ENCODE measurements around the gene BATF.
"Not testable (repeated sequence)": the region's sequence is repeated elsewhere in the genome, so short reads cannot be mapped to it uniquely, and the experiment has no call there.

The BATF gene

GRCh38 chr14:75522224-75522982 lies at the start of gene BATF:
BATF (plus strand) TSS chr14:75522469; CDS start chr14:75522683, 214 bp downstream.
- no peak for DNase-seq (ENCODE audit: low spot score)

GRCh38 chr14:75474127-75474526 lies 48.1 kb upstream of the BATF start:
- not testable (repeated sequence) for DNase-seq (ENCODE audit: low spot score)

GRCh38 chr14:75476274-75476995 lies 45.8 kb upstream of the BATF start:
- no peak for DNase-seq (ENCODE audit: low spot score)

- DNase-seq (ENCODE audit: low spot score), result no peak
Measured at GRCh38 chr14:75477881-75478280, 44.4 kb upstream of the BATF start.

GRCh38 chr14:75479770-75480600 lies 42.3 kb upstream of the BATF start:
- no peak for DNase-seq (ENCODE audit: low spot score)

GRCh38 chr14:75482366-75482765 lies 39.9 kb upstream of the BATF start:
- no peak for DNase-seq (ENCODE audit: low spot score)

GRCh38 chr14:75484711-75485429 lies 37.4 kb upstream of the BATF start:
- DNase-seq (ENCODE audit: low spot score), result no peak

- no peak for DNase-seq (ENCODE audit: low spot score)
Measured at GRCh38 chr14:75486318-75486717, 36.0 kb upstream of the BATF start.

- DNase-seq (ENCODE audit: low spot score), result no peak
Measured at GRCh38 chr14:75487155-75487671, 35.1 kb upstream of the BATF start.

- DNase-seq (ENCODE audit: low spot score), result no peak
Measured at GRCh38 chr14:75489480-75489837, 32.8 kb upstream of the BATF start.

GRCh38 chr14:75491376-75491978 lies 30.8 kb upstream of the BATF start:
- DNase-seq (ENCODE audit: low spot score), result no peak

- DNase-seq (ENCODE audit: low spot score), result no peak
Measured at GRCh38 chr14:75492832-75493591, 29.3 kb upstream of the BATF start.

- no peak for DNase-seq (ENCODE audit: low spot score)
Measured at GRCh38 chr14:75493592-75494087, 28.6 kb upstream of the BATF start.

GRCh38 chr14:75494896-75495295 lies 27.4 kb upstream of the BATF start:
- DNase-seq (ENCODE audit: low spot score), result no peak

- no peak for DNase-seq (ENCODE audit: low spot score)
Measured at GRCh38 chr14:75495399-75495798, 26.9 kb upstream of the BATF start.

- no peak for DNase-seq (ENCODE audit: low spot score)
Measured at GRCh38 chr14:75495882-75496281, 26.4 kb upstream of the BATF start.

GRCh38 chr14:75496755-75497154 lies 25.5 kb upstream of the BATF start:
- no peak for DNase-seq (ENCODE audit: low spot score)

GRCh38 chr14:75497191-75497590 lies 25.1 kb upstream of the BATF start:
- no peak for DNase-seq (ENCODE audit: low spot score)

GRCh38 chr14:75497701-75498100 lies 24.6 kb upstream of the BATF start:
- no peak for DNase-seq (ENCODE audit: low spot score)

- DNase-seq (ENCODE audit: low spot score), result no peak
Measured at GRCh38 chr14:75499084-75499875, 23.0 kb upstream of the BATF start.
